ENCODE measurements around the gene C6orf132.

DNA sequence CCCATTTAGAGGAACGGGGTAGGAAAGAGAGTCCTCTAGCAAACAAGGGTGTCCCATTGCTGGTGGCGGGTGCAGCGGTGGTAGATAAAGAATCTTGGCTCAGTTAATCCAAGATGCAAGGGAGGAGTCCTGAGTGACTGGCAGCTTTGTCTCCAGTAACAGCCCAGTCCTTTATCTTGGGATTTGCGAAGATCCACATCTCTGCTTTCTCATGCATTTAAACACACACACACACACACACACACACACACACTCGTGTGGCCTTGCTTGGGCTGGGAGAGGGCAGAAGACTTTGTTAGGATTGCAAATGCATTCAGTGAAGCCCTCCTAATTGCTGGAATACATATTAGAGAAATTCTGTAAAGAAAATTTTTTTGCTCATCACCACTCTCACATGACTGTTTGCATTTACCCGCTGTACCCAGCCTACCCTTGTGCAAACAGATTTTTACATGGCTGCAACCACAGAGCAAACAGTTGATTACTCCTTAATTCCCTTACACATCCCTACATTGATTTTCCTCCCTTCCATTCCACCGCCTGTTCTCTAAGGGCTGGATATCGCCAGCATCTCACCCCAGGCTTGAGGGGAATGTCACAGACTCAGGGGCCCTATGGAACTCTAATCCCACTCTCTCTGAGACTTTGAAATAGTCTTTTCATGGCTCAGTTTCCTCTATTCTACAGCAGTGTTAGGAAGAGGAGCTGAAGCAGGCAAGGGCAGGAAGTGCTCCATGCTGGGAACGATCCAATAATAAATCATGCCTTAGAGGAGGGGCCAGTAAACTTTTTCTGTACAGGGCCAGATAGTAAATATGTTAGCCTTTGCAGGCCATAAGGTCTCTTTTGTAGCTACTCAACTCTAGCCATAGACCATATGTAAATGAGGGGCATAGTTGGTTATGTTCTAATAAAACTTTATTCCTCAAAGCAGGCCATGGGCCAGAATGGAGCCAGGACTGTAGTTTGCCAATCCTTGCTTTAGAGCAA lies 3.5 kb downstream of the C6orf132 start:
- TF ChIP-seq, protein P1, sequence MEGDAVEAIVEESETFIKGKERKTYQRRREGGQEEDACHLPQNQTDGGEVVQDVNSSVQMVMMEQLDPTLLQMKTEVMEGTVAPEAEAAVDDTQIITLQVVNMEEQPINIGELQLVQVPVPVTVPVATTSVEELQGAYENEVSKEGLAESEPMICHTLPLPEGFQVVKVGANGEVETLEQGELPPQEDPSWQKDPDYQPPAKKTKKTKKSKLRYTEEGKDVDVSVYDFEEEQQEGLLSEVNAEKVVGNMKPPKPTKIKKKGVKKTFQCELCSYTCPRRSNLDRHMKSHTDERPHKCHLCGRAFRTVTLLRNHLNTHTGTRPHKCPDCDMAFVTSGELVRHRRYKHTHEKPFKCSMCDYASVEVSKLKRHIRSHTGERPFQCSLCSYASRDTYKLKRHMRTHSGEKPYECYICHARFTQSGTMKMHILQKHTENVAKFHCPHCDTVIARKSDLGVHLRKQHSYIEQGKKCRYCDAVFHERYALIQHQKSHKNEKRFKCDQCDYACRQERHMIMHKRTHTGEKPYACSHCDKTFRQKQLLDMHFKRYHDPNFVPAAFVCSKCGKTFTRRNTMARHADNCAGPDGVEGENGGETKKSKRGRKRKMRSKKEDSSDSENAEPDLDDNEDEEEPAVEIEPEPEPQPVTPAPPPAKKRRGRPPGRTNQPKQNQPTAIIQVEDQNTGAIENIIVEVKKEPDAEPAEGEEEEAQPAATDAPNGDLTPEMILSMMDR (IDR thresholded peaks at IDR 0.05; ENCODE audit: low read depth, low read length) = no peak
- no peak for TF ChIP-seq EZH2phosphoT487 (IDR thresholded peaks at IDR 0.05; ENCODE audit: low read depth)
